Upper lobe of left lung (tissue), 6 donors: Measurements from ENCODE around the gene KIAA0232. TPM values are rescaled to one million over a fixed set of nuclear protein-coding genes. Genes with fewer than 3 reads are reported as not detected.
"Not testable (repeated sequence)": the region's sequence is repeated elsewhere in the genome, so short reads cannot be mapped to it uniquely, and the experiment has no call there.

Experiments
- ATAC-seq, 2 donors: fragments of 200-7000 bp; cut with Tn5 transposase; one replicate each; pipeline ENCODE4 v1.9.1; 2022; ENCODE audit warnings: mild to moderate bottlenecking in 2 of 2, moderate library complexity in 2 of 2; ENCODE audit not compliant: low FRiP score in 2 of 2
- DNase-seq, 2 donors: peaks; one replicate each; pipeline ENCODE4 v3.0.0-alpha.2; 2019 to 2020
- H3K27ac ChIP-seq, 4 donors: fragments of 200-600 bp; sonication (generic); one replicate each; pipeline ENCODE4 v1.5.1; 2016 to 2019
- H3K27me3 ChIP-seq, 4 donors: fragments of 200-600 bp; sonication (generic); one replicate each; pipeline ENCODE4 v1.5.1; 2017 to 2019
- H3K36me3 ChIP-seq, 4 donors: fragments of 200-600 bp; sonication (generic); one replicate each; pipeline ENCODE4 v1.5.1; 2016 to 2019
- H3K4me1 ChIP-seq, 4 donors: fragments of 200-600 bp; sonication (generic); one replicate each; pipeline ENCODE4 v1.5.1; 2018 to 2019
- H3K4me3 ChIP-seq, 4 donors: fragments of 200-600 bp; sonication (generic); one replicate each; pipeline ENCODE4 v1.5.1; 2017 to 2019; ENCODE audit warnings: mild to moderate bottlenecking in 2 of 4, moderate library complexity in 1 of 4
- H3K9me3 ChIP-seq, 4 donors: fragments of 200-600 bp; sonication (generic); one replicate each; pipeline ENCODE4 v1.5.1; 2018 to 2019
- EP300 ChIP-seq, 4 donors: sonication (generic); formaldehyde crosslinking; IDR thresholded peaks; one replicate each; pipeline ENCODE4 v1.5.1; 2017; ENCODE audit warnings: antibody characterized with exemption in 4 of 4, control low read depth in 2 of 4
- POLR2A ChIP-seq, 4 donors: fragments of 450-650 bp; IDR thresholded peaks; one replicate each; pipeline ENCODE4 v1.5.1; 2016 to 2017; ENCODE audit warnings: antibody characterized with exemption in 4 of 4, mild to moderate bottlenecking in 2 of 4
- POLR2AphosphoS5 ChIP-seq, 2 donors: sonication (generic); formaldehyde crosslinking; IDR thresholded peaks; one replicate each; pipeline ENCODE4 v1.5.1; 2017; ENCODE audit warnings: antibody characterized with exemption in 2 of 2
- WGBS, 2 donors: methylation state at CpG; one replicate each; pipeline ENCODE4 v1.1.5; 2017 to 2018; 5-methylcytosine and 5-hydroxymethylcytosine counted together
- total RNA-seq, 6 donors: library from RNA; depleted of rRNA in 4 of 6; stranded (reverse); fragments of >200 nt in 4 of 6; gene quantifications; one replicate each; pipeline versions ENCODE4 v1.1.0 to v1.2.1, GENCODE V29; 2016 to 2021
- TF ChIP-seq, protein P1 (sequence below), 6 experiments: fragments of 450-650 bp in 4 of 6; fragments of 200-600 bp in 2 of 6; sonication (generic) in 2 of 6; IDR thresholded peaks; one replicate each; pipeline ENCODE4 v1.5.1; 2016 to 2019; ENCODE audit warnings: antibody characterized with exemption in 6 of 6
- donor health status: DM: no; HTN: no; CAD: no; lungs with moderate emphysema.
- donor health status: DM: no; HTN: yes; CAD: no; lungs with severe emphysema.

The KIAA0232 gene
- total RNA-seq, 6 donors from 2014 or later = 22.6 to 45.0 (median 24.4) TPM

DNA sequence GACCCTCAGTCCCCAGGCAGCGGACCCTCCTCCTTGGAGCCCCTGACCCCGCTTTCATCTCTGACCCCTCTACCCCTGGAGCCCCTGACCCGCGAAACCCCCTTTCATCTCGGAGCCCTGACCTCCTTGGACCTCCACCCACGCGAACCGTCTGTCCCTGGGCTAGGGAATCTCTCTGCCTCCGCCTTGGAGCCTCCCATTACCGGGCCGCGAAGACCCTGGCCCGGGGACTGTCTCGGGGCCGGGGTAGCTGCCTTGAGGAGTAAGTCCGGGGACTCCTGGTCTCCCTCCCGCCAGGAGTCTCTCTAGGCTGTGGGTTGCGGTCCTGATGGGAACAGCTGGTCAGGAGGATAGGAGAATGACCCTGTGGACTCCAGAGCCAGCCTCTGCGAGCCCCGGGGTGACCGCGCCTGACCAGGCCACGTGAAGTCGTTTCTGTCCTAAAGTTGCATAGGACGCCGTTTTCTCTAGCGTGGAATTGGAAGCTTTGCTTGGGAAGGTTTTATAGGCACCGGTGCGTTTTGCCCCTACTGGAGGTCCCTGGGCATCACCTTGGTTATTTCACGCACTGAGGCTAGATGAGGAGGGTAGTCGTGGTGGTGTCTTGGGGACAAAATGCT, 127.9 kb downstream of the KIAA0232 start:
- 24 to 28% methylated on average over 20 to 31 of the region's 31 CpGs for whole genome bisulfite sequencing, 2 donors
- DNase-seq = peak; percentile 52 to 77
- ATAC-seq = no peak
- peak in 1 of 4 donors; percentile 20 for TF ChIP-seq POLR2A (IDR thresholded peaks at IDR 0.05)
- TF ChIP-seq POLR2AphosphoS5 (IDR thresholded peaks at IDR 0.05) = no peak
- no peak for TF ChIP-seq EP300 (IDR thresholded peaks at IDR 0.05)
- TF ChIP-seq, protein P1, sequence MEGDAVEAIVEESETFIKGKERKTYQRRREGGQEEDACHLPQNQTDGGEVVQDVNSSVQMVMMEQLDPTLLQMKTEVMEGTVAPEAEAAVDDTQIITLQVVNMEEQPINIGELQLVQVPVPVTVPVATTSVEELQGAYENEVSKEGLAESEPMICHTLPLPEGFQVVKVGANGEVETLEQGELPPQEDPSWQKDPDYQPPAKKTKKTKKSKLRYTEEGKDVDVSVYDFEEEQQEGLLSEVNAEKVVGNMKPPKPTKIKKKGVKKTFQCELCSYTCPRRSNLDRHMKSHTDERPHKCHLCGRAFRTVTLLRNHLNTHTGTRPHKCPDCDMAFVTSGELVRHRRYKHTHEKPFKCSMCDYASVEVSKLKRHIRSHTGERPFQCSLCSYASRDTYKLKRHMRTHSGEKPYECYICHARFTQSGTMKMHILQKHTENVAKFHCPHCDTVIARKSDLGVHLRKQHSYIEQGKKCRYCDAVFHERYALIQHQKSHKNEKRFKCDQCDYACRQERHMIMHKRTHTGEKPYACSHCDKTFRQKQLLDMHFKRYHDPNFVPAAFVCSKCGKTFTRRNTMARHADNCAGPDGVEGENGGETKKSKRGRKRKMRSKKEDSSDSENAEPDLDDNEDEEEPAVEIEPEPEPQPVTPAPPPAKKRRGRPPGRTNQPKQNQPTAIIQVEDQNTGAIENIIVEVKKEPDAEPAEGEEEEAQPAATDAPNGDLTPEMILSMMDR (IDR thresholded peaks at IDR 0.05) = peak in 2 of 6 experiments; percentile 10 to 34
- H3K27ac ChIP-seq = peak overlapping the region; percentile 79 to 100 (median 99)
- H3K9me3 ChIP-seq = no peaks in the 10 kb centered on the region
- peak overlapping the region; percentile 69 to 89 (median 82) for H3K4me3 ChIP-seq
- H3K36me3 ChIP-seq = no peaks in the 10 kb centered on the region
- peaks cover 25 to 66% (median 35%) of the 10 kb centered on the region in 4 donors for H3K4me1 ChIP-seq
- H3K27me3 ChIP-seq = no peaks in the 10 kb centered on the region

DNA sequence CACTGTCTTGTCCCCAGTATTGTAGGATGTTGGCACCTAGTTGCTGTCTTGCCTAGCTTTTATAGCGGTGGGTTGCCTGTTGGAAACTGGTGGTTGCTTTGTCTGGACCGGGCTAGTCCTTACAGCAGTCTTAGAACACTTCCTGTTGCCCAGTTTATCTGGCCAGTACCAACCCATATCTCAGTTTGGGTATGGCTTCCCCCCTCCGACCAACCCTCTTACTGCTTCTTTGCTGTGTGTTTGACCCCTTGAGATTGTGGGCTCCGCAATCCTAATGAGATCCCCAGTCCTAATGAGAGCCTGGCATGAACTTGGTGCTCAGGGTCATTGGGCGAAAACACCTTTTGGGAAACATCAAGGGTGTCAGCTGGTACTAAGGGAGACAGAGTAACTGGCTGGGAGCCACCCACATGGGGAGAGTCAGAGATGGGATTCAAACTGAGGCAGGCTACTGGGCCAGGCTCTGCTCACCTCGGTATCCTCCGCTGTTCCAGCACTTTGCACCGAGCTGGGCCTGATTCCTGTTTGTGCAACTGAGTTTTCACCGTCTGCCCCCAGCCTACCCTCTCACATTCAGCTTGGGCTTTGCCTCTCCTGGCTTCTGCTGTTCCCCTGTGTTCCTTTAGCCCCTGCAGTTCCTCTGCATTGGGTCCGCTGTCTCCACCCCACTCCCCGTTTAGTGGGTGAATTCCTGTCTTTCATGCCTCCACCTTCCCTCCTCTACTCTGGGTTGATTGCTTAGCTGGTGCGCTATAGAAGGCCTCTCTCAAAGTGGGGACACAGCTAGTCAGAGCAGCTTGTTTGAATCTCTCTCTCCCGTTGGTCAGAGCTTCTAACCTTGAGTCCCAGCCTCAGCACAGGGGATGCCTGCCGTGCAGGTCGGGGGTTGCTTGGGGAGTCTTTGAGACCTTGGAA, 128.7 kb downstream of the KIAA0232 start:
- Histone ChIP-seq H3K4me3 (peak overlapping the region in 3 of 4 donors; percentile 77 to 89 (median 86)), H3K27ac (peak overlapping the region; percentile 79 to 100 (median 99)), H3K4me1 (peaks cover 30 to 73% (median 42%) of the 10 kb centered on the region in 4 donors), H3K9me3 (no peaks in the 10 kb centered on the region), H3K27me3 (no peaks in the 10 kb centered on the region), H3K36me3 (no peaks in the 10 kb centered on the region)
- DNase-seq = no peak
- no peak for ATAC-seq
- 81 to 87% methylated on average over 14 to 15 of the region's 15 CpGs for WGBS, 2 donors
- no peak for TF ChIP-seq POLR2AphosphoS5 (IDR thresholded peaks at IDR 0.05)
- TF ChIP-seq POLR2A (IDR thresholded peaks at IDR 0.05) = peak in 1 of 4 donors; percentile 3

DNA sequence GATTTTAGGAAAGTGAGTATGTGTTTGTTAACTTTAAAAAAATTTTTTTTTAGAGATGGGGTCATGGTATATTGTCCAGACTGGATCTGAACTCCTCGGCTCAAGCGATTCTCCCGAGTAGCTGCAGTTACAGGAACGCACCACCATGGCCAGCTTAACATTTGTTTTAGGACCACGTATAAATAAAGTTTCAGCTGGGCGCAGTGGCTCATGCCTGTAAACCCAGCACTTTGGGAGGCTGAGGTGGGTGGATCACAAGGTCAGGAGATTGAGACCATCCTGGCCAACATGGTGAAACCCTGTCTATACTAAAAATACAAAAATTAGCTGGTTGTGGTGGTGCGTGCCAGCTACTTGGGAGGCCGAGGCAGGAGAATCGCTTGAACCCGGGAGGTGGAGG, 129.4 kb downstream of the KIAA0232 start:
- Histone ChIP-seq H3K4me1 (peaks cover 37 to 80% (median 49%) of the 10 kb centered on the region in 4 donors), H3K4me3 (peak overlapping the region in 1 of 4 donors; percentile 77)
- WGBS, 2 donors = 86 to 89% methylated on average over 10 of the region's 10 CpGs
- DNase-seq, H3K36me3 ChIP-seq, ATAC-seq, H3K27ac ChIP-seq, H3K27me3 ChIP-seq, H3K9me3 ChIP-seq: not testable (repeated sequence)

DNA sequence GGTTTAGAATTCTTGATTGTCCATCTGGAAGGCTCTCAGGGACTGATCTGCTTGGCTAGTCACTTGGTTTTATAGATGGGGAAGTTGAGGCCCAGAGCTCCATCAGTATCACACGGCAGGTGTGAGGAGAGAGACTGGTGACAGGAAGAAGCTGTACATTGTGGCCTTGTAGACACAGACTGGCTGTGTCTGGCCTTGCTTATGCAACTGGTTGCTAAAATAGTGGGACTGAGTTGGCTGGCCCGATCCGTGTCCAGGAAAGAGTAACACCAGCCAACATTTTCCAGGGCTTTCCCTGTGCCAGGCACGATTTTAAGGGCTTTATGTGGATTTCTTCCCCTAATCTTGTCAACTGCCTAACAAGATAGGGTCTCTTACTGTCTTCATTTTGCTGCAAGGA, 129.9 kb downstream of the KIAA0232 start:
- Histone ChIP-seq H3K4me1 (peaks cover 42 to 85% (median 54%) of the 10 kb centered on the region in 4 donors), H3K4me3 (no peak overlapping the region), H3K27ac (peak overlapping the region in 2 of 4 donors; percentile 21 to 47), H3K9me3 (no peaks in the 10 kb centered on the region), H3K36me3 (no peaks in the 10 kb centered on the region), H3K27me3 (no peaks in the 10 kb centered on the region)
- 60 to 64% methylated on average over 4 of the region's 4 CpGs for WGBS, 2 donors
- ATAC-seq (no peak), DNase-seq (peak in 1 of 2 donors; percentile 55)
- TF ChIP-seq EP300 (IDR thresholded peaks at IDR 0.05) (no peak), POLR2A (IDR thresholded peaks at IDR 0.05) (peak in 1 of 4 donors; percentile 29), POLR2AphosphoS5 (IDR thresholded peaks at IDR 0.05) (peak in 1 of 2 donors; percentile 31)
- TF ChIP-seq, protein P1 (IDR thresholded peaks at IDR 0.05) = no peak

DNA sequence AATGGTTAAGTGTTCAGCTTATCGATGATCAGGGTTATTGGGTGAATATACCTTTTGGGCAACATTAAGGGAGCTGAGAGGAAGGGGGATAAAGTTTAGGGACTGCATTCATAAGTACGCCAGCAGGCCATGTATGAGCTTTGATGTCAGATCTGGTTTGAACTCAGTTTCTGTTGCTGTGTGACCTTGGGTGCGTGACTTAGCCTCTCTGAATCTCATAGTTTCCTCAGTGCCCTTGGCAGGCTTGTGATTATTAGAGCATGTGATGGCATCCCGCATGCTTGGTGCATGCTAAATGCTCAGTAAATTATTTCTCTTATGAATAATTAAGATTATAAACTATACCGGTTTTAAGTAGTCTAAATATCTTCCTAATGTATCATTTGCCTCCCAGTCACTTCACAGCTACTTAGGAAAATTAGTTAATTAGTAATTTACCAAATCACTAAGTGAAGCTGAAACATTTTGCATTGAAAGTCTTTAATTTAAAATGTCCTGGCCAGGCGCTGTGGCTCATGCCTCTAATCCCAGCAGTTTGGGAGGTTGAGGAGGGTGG, 130.9 kb downstream of the KIAA0232 start:
- Histone ChIP-seq H3K36me3 (no peaks in the 10 kb centered on the region), H3K27me3 (no peaks in the 10 kb centered on the region), H3K27ac (peak overlapping the region in 1 of 4 donors; percentile 21), H3K9me3 (no peaks in the 10 kb centered on the region), H3K4me3 (no peak overlapping the region), H3K4me1 (peaks cover 45 to 85% (median 59%) of the 10 kb centered on the region in 4 donors)
- no peak for ATAC-seq
- WGBS, 2 donors = 90 to 97% methylated on average over 6 of the region's 6 CpGs
- DNase-seq = no peak
- TF ChIP-seq POLR2AphosphoS5 (IDR thresholded peaks at IDR 0.05) = no peak
- TF ChIP-seq POLR2A (IDR thresholded peaks at IDR 0.05) = no peak
- TF ChIP-seq, protein P1 (IDR thresholded peaks at IDR 0.05) = no peak
- TF ChIP-seq EP300 (IDR thresholded peaks at IDR 0.05) = no peak
